H9 (cell line): ENCODE measurements around the gene ZNF10. TPM values are rescaled to one million over a fixed set of nuclear protein-coding genes. Genes with fewer than 3 reads are reported as not detected.

Experiments used
- DNase-seq: peaks from one replicate; pipeline ENCODE4 v3.0.0-alpha.2; 2017
- H2AFZ ChIP-seq: one replicate; pipeline ENCODE4 v1.6.1; 2013; ENCODE audit warnings: mild to moderate bottlenecking, low read length, control low read depth, moderate library complexity
- H2AK5ac ChIP-seq: 2 replicates; pipeline ENCODE4 v1.6.1; 2013; ENCODE audit warnings: low read length, control low read depth, mixed read lengths; ENCODE audit not compliant: insufficient read length
- H2BK120ac ChIP-seq: one replicate; pipeline ENCODE4 v1.6.1; 2013; ENCODE audit warnings: low read depth, mild to moderate bottlenecking, low read length, control low read depth, inconsistent platforms; ENCODE audit not compliant: poor library complexity, severe bottlenecking
- H2BK12ac ChIP-seq: 2 replicates; pipeline ENCODE4 v1.6.1; 2013; ENCODE audit warnings: low read length, control low read depth, mixed read lengths, low read depth; ENCODE audit not compliant: insufficient read length
- H2BK15ac ChIP-seq: 2 replicates; pipeline ENCODE4 v1.6.1; 2013; ENCODE audit warnings: low read depth, low read length, control low read depth
- H2BK20ac ChIP-seq: one replicate; pipeline ENCODE4 v1.6.1; 2013; ENCODE audit warnings: low read depth, mild to moderate bottlenecking, low read length, control low read depth, inconsistent platforms; ENCODE audit not compliant: poor library complexity, severe bottlenecking
- H2BK5ac ChIP-seq: 2 replicates; pipeline ENCODE4 v1.6.1; 2013; ENCODE audit warnings: low read length, control low read depth, mixed read lengths; ENCODE audit not compliant: insufficient read length
- H3K14ac ChIP-seq: 2 replicates; pipeline ENCODE4 v1.6.1; 2013; ENCODE audit warnings: low read length, control low read depth; ENCODE audit not compliant: insufficient read depth
- H3K18ac ChIP-seq: 2 replicates; pipeline ENCODE4 v1.6.1; 2013; ENCODE audit warnings: low read depth, mild to moderate bottlenecking, mixed read lengths, low read length, control low read depth; ENCODE audit not compliant: insufficient read length
- H3K23ac ChIP-seq: 2 replicates; pipeline ENCODE4 v1.6.1; 2013; ENCODE audit warnings: low read length, control low read depth, mixed read lengths, low read depth; ENCODE audit not compliant: insufficient read length
- H3K23me2 ChIP-seq: 2 replicates; pipeline ENCODE4 v1.6.1; 2013; ENCODE audit warnings: low read depth, mild to moderate bottlenecking, mixed read lengths, low read length, control low read depth; ENCODE audit not compliant: insufficient read length, poor library complexity, severe bottlenecking
- H3K27ac ChIP-seq: 2 replicates; pipeline ENCODE4 v1.5.1; 2013; ENCODE audit warnings: low read length, control low read depth, mixed read lengths, low read depth; ENCODE audit not compliant: insufficient read length
- H3K27me3 ChIP-seq: 2 replicates; pipeline ENCODE4 v1.6.1; 2013; ENCODE audit warnings: low read length, control low read depth, inconsistent platforms; ENCODE audit not compliant: insufficient read depth
- H3K4ac ChIP-seq: 2 replicates; pipeline ENCODE4 v1.6.1; 2013; ENCODE audit warnings: low read depth, mild to moderate bottlenecking, control low read depth, inconsistent platforms, low read length, moderate library complexity
- H3K4me1 ChIP-seq: 2 replicates; pipeline ENCODE4 v1.6.1; 2013; ENCODE audit warnings: low read length, control low read depth, inconsistent platforms; ENCODE audit not compliant: insufficient read depth
- H3K4me2 ChIP-seq: 2 replicates; pipeline ENCODE4 v1.6.1; 2013; ENCODE audit warnings: low read length, control low read depth, mixed read lengths; ENCODE audit not compliant: insufficient read length, insufficient read depth
- H3K56ac ChIP-seq: 2 replicates; pipeline ENCODE4 v1.6.1; 2013; ENCODE audit warnings: low read depth, mild to moderate bottlenecking, mixed read lengths, low read length, control low read depth; ENCODE audit not compliant: insufficient read length
- H3K79me1 ChIP-seq: 2 replicates; pipeline ENCODE4 v1.6.1; 2013; ENCODE audit warnings: low read depth, mild to moderate bottlenecking, moderate library complexity, low read length, control low read depth, inconsistent platforms; ENCODE audit not compliant: insufficient read depth, poor library complexity, severe bottlenecking
- H3K79me2 ChIP-seq: 2 replicates; pipeline ENCODE4 v1.6.1; 2013; ENCODE audit warnings: low read length, control low read depth, inconsistent platforms; ENCODE audit not compliant: insufficient read depth
- H3K9ac ChIP-seq: 2 replicates; pipeline ENCODE4 v1.6.1; 2013; ENCODE audit warnings: low read length, control low read depth, mixed read lengths; ENCODE audit not compliant: insufficient read length; ENCODE audit errors: extremely low read depth
- H3K9me3 ChIP-seq: one replicate; pipeline ENCODE4 v1.6.1; 2013; ENCODE audit warnings: low read depth, low read length, inconsistent platforms; ENCODE audit not compliant: control insufficient read depth
- H3T11ph ChIP-seq: one replicate; pipeline ENCODE4 v1.6.1; 2013; ENCODE audit warnings: mild to moderate bottlenecking, low read length, control low read depth, inconsistent platforms
- H4K20me1 ChIP-seq: one replicate; pipeline ENCODE4 v1.6.1; 2013; ENCODE audit not compliant: control insufficient read depth, insufficient read length, insufficient read depth
- H4K5ac ChIP-seq: 2 replicates; pipeline ENCODE4 v1.6.1; 2013; ENCODE audit warnings: low read depth, mild to moderate bottlenecking, mixed read lengths, low read length, control low read depth; ENCODE audit not compliant: insufficient read length
- H4K8ac ChIP-seq: replicated peaks from 2 replicates; pipeline ENCODE4 v1.6.1; 2013; ENCODE audit warnings: low read length, control low read depth, mixed read lengths, low read depth; ENCODE audit not compliant: insufficient read length
- H4K91ac ChIP-seq: 2 replicates; pipeline ENCODE4 v1.6.1; 2013; ENCODE audit warnings: low read depth, mild to moderate bottlenecking, moderate library complexity, mixed read lengths, low read length, control low read depth; ENCODE audit not compliant: insufficient read length
- H3K27ac Mint-ChIP-seq, 3 experiments: 2 replicates in 2 of 3; 3 replicates in 1 of 3; pipeline ENCODE4 v1.8.0; 2020 to 2021; ENCODE audit warnings: mixed read lengths in 3 of 3, mild to moderate bottlenecking in 1 of 3, moderate library complexity in 1 of 3
- H3K27me3 Mint-ChIP-seq: 2 replicates; pipeline ENCODE4 v1.8.0; 2021; ENCODE audit warnings: low read depth, mild to moderate bottlenecking, moderate library complexity, mixed read lengths
- H3K36me3 Mint-ChIP-seq, 3 experiments: 2 replicates in 2 of 3; 3 replicates in 1 of 3; pipeline ENCODE4 v1.8.0; 2020 to 2021; ENCODE audit warnings: low read depth in 3 of 3, mixed read lengths in 3 of 3; ENCODE audit not compliant: insufficient read depth in 1 of 3
- H3K4me1 Mint-ChIP-seq, 2 experiments: 2 replicates each; pipeline ENCODE4 v1.8.0; 2020; ENCODE audit warnings: mixed read lengths in 2 of 2
- H3K4me3 Mint-ChIP-seq, 2 experiments: 2 replicates in 1 of 2; 3 replicates in 1 of 2; pipeline ENCODE4 v1.8.0; 2020 to 2021; ENCODE audit warnings: mild to moderate bottlenecking in 2 of 2, mixed read lengths in 2 of 2, moderate library complexity in 1 of 2
- H3K9me3 Mint-ChIP-seq, 2 experiments: 2 replicates in 1 of 2; 3 replicates in 1 of 2; pipeline ENCODE4 v1.8.0; 2020; ENCODE audit warnings: mild to moderate bottlenecking in 2 of 2, mixed read lengths in 2 of 2, moderate library complexity in 1 of 2
- WGBS: extraction: QIAGEN DNeasy Blood & Tissue Kit; methylation state at CpG from one replicate; pipeline ENCODE4 v1.1.7; 2013; ENCODE audit warnings: missing lambda C conversion rate, low lambda C conversion rate, mixed read lengths; ENCODE audit not compliant: insufficient read length; ENCODE audit errors: extremely low coverage; 5-methylcytosine and 5-hydroxymethylcytosine counted together
- total RNA-seq: library from RNA; stranded (reverse); gene quantifications from 2 replicates; pipeline ENCODE4 v1.2.1, GENCODE V29; 2021
- TF ChIP-seq, protein P1 (sequence below): fragments of 200-600 bp; sonication (generic); conservative IDR thresholded peaks from 3 replicates; pipeline ENCODE4 v1.8.0; 2021; ENCODE audit warnings: antibody characterized with exemption, mild to moderate bottlenecking

The ZNF10 gene
- total RNA-seq, 1 experiment from 2014 or later = 15.3 TPM

DNA sequence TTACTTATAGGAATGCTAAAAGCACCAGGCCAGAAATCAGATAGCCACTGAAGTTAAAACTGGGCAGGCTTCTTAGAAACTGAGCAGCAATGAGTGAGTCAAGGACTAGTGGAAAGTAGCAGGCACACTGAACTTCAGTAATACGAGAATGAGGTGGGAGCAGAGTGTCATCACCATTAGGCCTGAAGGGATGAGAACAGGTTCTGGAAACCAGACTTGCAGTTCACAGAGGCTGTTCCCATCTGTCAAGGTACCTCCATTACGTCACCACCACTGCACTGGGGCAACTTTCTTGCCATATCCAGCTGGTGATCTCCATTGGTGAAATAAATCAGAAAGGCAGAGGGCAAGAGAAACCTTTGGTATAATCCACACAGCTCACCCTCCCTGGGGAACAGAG, 15.6 kb downstream of the ZNF10 start:
- Histone ChIP-seq H3K18ac (no peak overlapping the region), H2AFZ (no peak overlapping the region), H3K23me2 (no peaks in the 10 kb centered on the region), H3K56ac (no peak overlapping the region), H2BK5ac (no peak overlapping the region), H3K14ac (no peak overlapping the region), H3K9ac (no peak overlapping the region), H3K27ac (no peak overlapping the region), H3K4ac (no peak overlapping the region), H2BK120ac (no peak overlapping the region), H3K4me1 (no peaks in the 10 kb centered on the region), H4K91ac (no peak overlapping the region), H3K27me3 (no peaks in the 10 kb centered on the region), H3K23ac (no peak overlapping the region), H4K8ac (no peak overlapping the region), H3K79me2 (peaks cover 3% of the 10 kb centered on the region; the same call in 1 of the 2 replicates), H3T11ph (no peak overlapping the region), H2BK20ac (no peak overlapping the region), H2AK5ac (no peak overlapping the region), H4K5ac (no peak overlapping the region), H4K20me1 (no peaks in the 10 kb centered on the region), H2BK15ac (no peak overlapping the region), H3K4me2 (no peak overlapping the region), H3K79me1 (no peaks in the 10 kb centered on the region), H2BK12ac (no peak overlapping the region), H3K9me3 (peaks cover 49% of the 10 kb centered on the region)
- H3K36me3 Mint-ChIP-seq = peaks cover 82 to 98% (median 93%) of the 10 kb centered on the region in 3 experiments
- WGBS = no CpG with 5 or more reads among the region's 2 CpGs
- DNase-seq = no peak
- H3K27ac Mint-ChIP-seq = no peak overlapping the region
- H3K4me3 Mint-ChIP-seq = no peak overlapping the region
- TF ChIP-seq, protein P1, sequence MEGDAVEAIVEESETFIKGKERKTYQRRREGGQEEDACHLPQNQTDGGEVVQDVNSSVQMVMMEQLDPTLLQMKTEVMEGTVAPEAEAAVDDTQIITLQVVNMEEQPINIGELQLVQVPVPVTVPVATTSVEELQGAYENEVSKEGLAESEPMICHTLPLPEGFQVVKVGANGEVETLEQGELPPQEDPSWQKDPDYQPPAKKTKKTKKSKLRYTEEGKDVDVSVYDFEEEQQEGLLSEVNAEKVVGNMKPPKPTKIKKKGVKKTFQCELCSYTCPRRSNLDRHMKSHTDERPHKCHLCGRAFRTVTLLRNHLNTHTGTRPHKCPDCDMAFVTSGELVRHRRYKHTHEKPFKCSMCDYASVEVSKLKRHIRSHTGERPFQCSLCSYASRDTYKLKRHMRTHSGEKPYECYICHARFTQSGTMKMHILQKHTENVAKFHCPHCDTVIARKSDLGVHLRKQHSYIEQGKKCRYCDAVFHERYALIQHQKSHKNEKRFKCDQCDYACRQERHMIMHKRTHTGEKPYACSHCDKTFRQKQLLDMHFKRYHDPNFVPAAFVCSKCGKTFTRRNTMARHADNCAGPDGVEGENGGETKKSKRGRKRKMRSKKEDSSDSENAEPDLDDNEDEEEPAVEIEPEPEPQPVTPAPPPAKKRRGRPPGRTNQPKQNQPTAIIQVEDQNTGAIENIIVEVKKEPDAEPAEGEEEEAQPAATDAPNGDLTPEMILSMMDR = no peak
- H3K9me3 Mint-ChIP-seq = peaks cover 82 to 86% of the 10 kb centered on the region in 2 experiments
- H3K4me1 Mint-ChIP-seq = no peaks in the 10 kb centered on the region
- H3K27me3 Mint-ChIP-seq = no peaks in the 10 kb centered on the region; the same call in 1 of the 2 replicates
